Measurements from ENCODE around the gene SPATC1L.
"Not testable (repeated sequence)": the region's sequence is repeated elsewhere in the genome, so short reads cannot be mapped to it uniquely, and the experiment has no call there.

Gene SPATC1L

GRCh38 chr21:46150073-46150472 lies 34.2 kb downstream of the SPATC1L start:
- TF ChIP-seq HDGF (IDR thresholded peaks at IDR 0.05; ENCODE audit: borderline replicate concordance) = no peak
- TF ChIP-seq TARDBP (IDR thresholded peaks at IDR 0.05) = no peak
- no peak for TF ChIP-seq ELF4 (IDR thresholded peaks at IDR 0.05)
- no peak for TF ChIP-seq SP1 (IDR thresholded peaks at IDR 0.05)
- no peak for TF ChIP-seq FOXK2 (IDR thresholded peaks at IDR 0.05)
- POLR2A ChIA-PET = no interaction called here
- DNase-seq (ENCODE audit: extremely low spot score) = no peak
- CTCF ChIA-PET = interaction anchor here (0.6 kb wide), 1 partner anchor 224 kb away, joined by 3 read pairs; no protein-coding TSS in a partner anchor

GRCh38 chr21:46149205-46149901 lies 34.9 kb downstream of the SPATC1L start:
- no peak for TF ChIP-seq BHLHE40 (IDR thresholded peaks at IDR 0.05; ENCODE audit: borderline replicate concordance)
- no peak for TF ChIP-seq FOXM1 (IDR thresholded peaks at IDR 0.05; ENCODE audit: borderline replicate concordance)
- no peak for TF ChIP-seq HDGF (IDR thresholded peaks at IDR 0.05; ENCODE audit: borderline replicate concordance)
- TF ChIP-seq SUZ12 (IDR thresholded peaks at IDR 0.05) = no peak
- no peak for TF ChIP-seq TARDBP (IDR thresholded peaks at IDR 0.05)
- no peak for TF ChIP-seq PKNOX1 (IDR thresholded peaks at IDR 0.05)
- TF ChIP-seq FOXK2 (IDR thresholded peaks at IDR 0.05) = no peak
- TF ChIP-seq NFRKB (IDR thresholded peaks at IDR 0.05) = no peak
- no peak for TF ChIP-seq FOXA1 (IDR thresholded peaks at IDR 0.05)
- TF ChIP-seq L3MBTL2 (conservative IDR thresholded peaks at IDR 0.05) = no peak
- no peak for TF ChIP-seq ARNT (IDR thresholded peaks at IDR 0.05)
- no peak for TF ChIP-seq CTBP1 (IDR thresholded peaks at IDR 0.05; ENCODE audit: borderline replicate concordance)
- no peak for TF ChIP-seq ELF4 (IDR thresholded peaks at IDR 0.05)
- TF ChIP-seq LEF1 (IDR thresholded peaks at IDR 0.05; ENCODE audit: borderline replicate concordance) = no peak
- no peak for TF ChIP-seq SP1 (IDR thresholded peaks at IDR 0.05)
- ChIA-PET CTCF (interaction anchor here (0.6 kb wide), 2 partner anchors 223 to 312 kb away, joined by 3 read pairs; no protein-coding TSS in a partner anchor), POLR2A (no interaction called here)
- DNase-seq (ENCODE audit: extremely low spot score) = no peak

- DNase-seq (ENCODE audit: extremely low spot score) = no peak
- CTCF ChIA-PET = no interaction called here
- no peak for TF ChIP-seq FOXM1 (IDR thresholded peaks at IDR 0.05; ENCODE audit: borderline replicate concordance)
- TF ChIP-seq CTBP1 (IDR thresholded peaks at IDR 0.05; ENCODE audit: borderline replicate concordance) = no peak
- TF ChIP-seq FOXA1 (IDR thresholded peaks at IDR 0.05) = no peak
- TF ChIP-seq LEF1 (IDR thresholded peaks at IDR 0.05; ENCODE audit: borderline replicate concordance) = no peak
- TF ChIP-seq L3MBTL2 (conservative IDR thresholded peaks at IDR 0.05) = no peak
- TF ChIP-seq SUZ12 (IDR thresholded peaks at IDR 0.05) = no peak
- TF ChIP-seq TARDBP (IDR thresholded peaks at IDR 0.05) = no peak
- TF ChIP-seq FOXK2 (IDR thresholded peaks at IDR 0.05) = no peak
- no peak for TF ChIP-seq ZNF384 (IDR thresholded peaks at IDR 0.05)
- no peak for TF ChIP-seq HDGF (IDR thresholded peaks at IDR 0.05; ENCODE audit: borderline replicate concordance)
- no peak for TF ChIP-seq NFRKB (IDR thresholded peaks at IDR 0.05)
- POLR2A ChIA-PET = no interaction called here
These were observed 36.2 kb downstream of the SPATC1L start for GRCh38 chr21:46148106-46148505.

GRCh38 chr21:46147429-46147828 lies 36.8 kb downstream of the SPATC1L start:
- CTCF ChIA-PET = interaction anchor here (0.7 kb wide), 1 partner anchor 175 kb away, joined by 7 read pairs; no protein-coding TSS in a partner anchor
- POLR2A ChIA-PET = not testable (repeated sequence)
- 0 out of 2 replicates have a peak, but pooled peaks have one; percentile 14 for TF ChIP-seq L3MBTL2 (conservative IDR thresholded peaks at IDR 0.05)
- 0 out of 2 replicates have a peak, but pooled peaks have one; percentile 8 for TF ChIP-seq PKNOX1 (IDR thresholded peaks at IDR 0.05)
- DNase-seq (ENCODE audit: extremely low spot score) = peak; percentile 78

GRCh38 chr21:46146856-46147255 lies 37.4 kb downstream of the SPATC1L start:
- POLR2A ChIA-PET = no interaction called here
- no peak for DNase-seq (ENCODE audit: extremely low spot score)
- CTCF ChIA-PET = interaction anchor here (0.7 kb wide), 1 partner anchor 174 kb away, joined by 7 read pairs; no protein-coding TSS in a partner anchor
- no peak for TF ChIP-seq PKNOX1 (IDR thresholded peaks at IDR 0.05)
- no peak for TF ChIP-seq FOXK2 (IDR thresholded peaks at IDR 0.05)
- no peak for TF ChIP-seq SUZ12 (IDR thresholded peaks at IDR 0.05)
- TF ChIP-seq FOXA1 (IDR thresholded peaks at IDR 0.05) = no peak
- TF ChIP-seq HDGF (IDR thresholded peaks at IDR 0.05; ENCODE audit: borderline replicate concordance) = no peak
- no peak for TF ChIP-seq ZNF384 (IDR thresholded peaks at IDR 0.05)
- no peak for TF ChIP-seq FOXM1 (IDR thresholded peaks at IDR 0.05; ENCODE audit: borderline replicate concordance)

DNA sequence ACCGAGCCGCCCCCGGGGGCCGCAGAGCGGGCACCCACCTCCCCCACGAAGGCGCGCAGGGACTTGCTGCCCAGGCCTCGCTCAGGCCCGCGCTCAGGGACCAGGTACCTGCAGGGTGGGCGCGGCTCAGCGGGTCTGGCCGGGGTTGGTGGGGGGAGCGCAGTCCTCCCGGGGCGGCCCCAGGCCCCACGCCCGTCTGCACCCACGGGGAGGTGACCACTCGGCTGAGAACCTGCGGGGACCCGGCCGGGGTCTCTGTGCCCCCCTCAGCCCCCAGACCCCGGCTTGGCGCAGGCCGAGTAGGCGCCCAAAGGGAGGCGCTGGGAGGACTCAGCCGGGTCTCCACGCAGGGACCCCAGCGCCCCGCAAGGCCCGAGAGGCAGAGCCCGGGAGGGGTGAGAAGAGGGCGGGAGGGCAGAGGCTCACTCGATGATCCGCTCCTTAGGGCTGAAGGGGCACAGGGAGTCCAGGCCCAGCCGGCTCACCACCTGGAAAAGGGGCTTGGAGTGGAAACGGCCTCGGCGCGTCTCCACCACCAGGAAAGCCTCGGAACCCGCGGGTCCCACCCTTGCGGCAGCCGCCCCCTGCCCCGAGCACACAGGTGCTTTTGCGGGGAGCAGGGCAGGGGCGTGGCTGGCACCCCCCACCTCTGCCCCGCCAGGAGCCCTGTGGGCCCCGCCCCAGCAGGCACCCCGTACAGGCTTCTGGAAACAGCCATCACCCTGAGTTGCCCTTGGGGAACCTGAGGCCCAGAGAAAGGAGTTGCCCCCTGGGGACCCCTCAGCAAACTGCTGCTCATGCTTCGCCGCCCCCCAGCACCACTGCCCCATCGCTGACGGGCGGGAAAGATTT lies 38.2 kb downstream of the SPATC1L start:
- ChIA-PET CTCF (no interaction called here), POLR2A (no interaction called here)

More for the DNA sequence above, 38.2 kb downstream of the SPATC1L start:
- TF ChIP-seq L3MBTL2 (conservative IDR thresholded peaks at IDR 0.05) = no peak
- no peak for TF ChIP-seq ZNF384 (IDR thresholded peaks at IDR 0.05)
- TF ChIP-seq FOXM1 (IDR thresholded peaks at IDR 0.05; ENCODE audit: borderline replicate concordance) = no peak
- TF ChIP-seq TARDBP (IDR thresholded peaks at IDR 0.05) = no peak
- TF ChIP-seq NFRKB (IDR thresholded peaks at IDR 0.05) = no peak
- TF ChIP-seq FOXA1 (IDR thresholded peaks at IDR 0.05) = no peak
- no peak for TF ChIP-seq LEF1 (IDR thresholded peaks at IDR 0.05; ENCODE audit: borderline replicate concordance)
- no peak for DNase-seq (ENCODE audit: extremely low spot score)

Data from HEK293T (cell line).